ENCODE data around the gene VSTM4. TPM values are rescaled to one million over a fixed set of nuclear protein-coding genes. Genes with fewer than 3 reads are reported as not detected.

VSTM4 gene
- total and polyA plus RNA-seq, 4 donors, result 1.0 to 3.1 (median 2.0) TPM

- 89% methylated on average over 7 of the region's 7 CpGs for WGBS
- Histone ChIP-seq H3K27me3 (ENCODE audit: control insufficient read depth in 4 of 4, insufficient read depth in 4 of 4, low read length in 3 of 4) (no peaks in the 10 kb centered on the region), H3K4me1 (ENCODE audit: control insufficient read depth in 4 of 4, insufficient read depth in 4 of 4, low read length in 3 of 4) (no peaks in the 10 kb centered on the region), H3K27ac (ENCODE audit: low read depth in 1 of 2, low read length in 2 of 2) (no peak overlapping the region), H3K36me3 (ENCODE audit: control insufficient read depth in 4 of 4, insufficient read depth in 3 of 4, low read depth in 1 of 4, low read length in 3 of 4) (no peaks in the 10 kb centered on the region), H3K4me3 (ENCODE audit: low read depth in 1 of 3, low read length in 3 of 3) (no peak overlapping the region), H3K9me3 (ENCODE audit: control insufficient read depth in 4 of 4, low read length in 3 of 4) (no peaks in the 10 kb centered on the region), H3K9ac (ENCODE audit: low read depth in 1 of 2, low read length in 2 of 2) (no peak overlapping the region)
- no peak for DNase-seq (ENCODE audit: low spot score)
- TF ChIP-seq HNF4G (IDR thresholded peaks at IDR 0.05) (no peak), SP1 (IDR thresholded peaks at IDR 0.05) (no peak), FOXA1 (IDR thresholded peaks at IDR 0.05) (no peak), REST (IDR thresholded peaks at IDR 0.05) (no peak)
These were observed 8.9 kb upstream of the VSTM4 start for GRCh38 chr10:49123981-49124950.

GRCh38 chr10:49120911-49121310 is 5.6 kb upstream of the VSTM4 start:
- H3K4me3 ChIP-seq (ENCODE audit: low read depth in 1 of 3, low read length in 3 of 3), result no peak overlapping the region
- no peaks in the 10 kb centered on the region for H3K36me3 ChIP-seq (ENCODE audit: control insufficient read depth in 4 of 4, insufficient read depth in 3 of 4, low read depth in 1 of 4, low read length in 3 of 4)
- no peaks in the 10 kb centered on the region for H3K4me1 ChIP-seq (ENCODE audit: control insufficient read depth in 4 of 4, insufficient read depth in 4 of 4, low read length in 3 of 4)
- no peak overlapping the region for H3K27ac ChIP-seq (ENCODE audit: low read depth in 1 of 2, low read length in 2 of 2)
- H3K9ac ChIP-seq (ENCODE audit: low read depth in 1 of 2, low read length in 2 of 2), result no peak overlapping the region
- no peaks in the 10 kb centered on the region for H3K9me3 ChIP-seq (ENCODE audit: control insufficient read depth in 4 of 4, low read length in 3 of 4)
- no peaks in the 10 kb centered on the region for H3K27me3 ChIP-seq (ENCODE audit: control insufficient read depth in 4 of 4, insufficient read depth in 4 of 4, low read length in 3 of 4)
- 84% methylated on average over 3 of the region's 3 CpGs for WGBS
- TF ChIP-seq TAF1 (conservative IDR thresholded peaks at IDR 0.05) (no peak), ZBTB33 (IDR thresholded peaks at IDR 0.05) (no peak), HNF4G (IDR thresholded peaks at IDR 0.05) (no peak), RAD21 (IDR thresholded peaks at IDR 0.05) (no peak), MAX (IDR thresholded peaks at IDR 0.05) (no peak), JUND (IDR thresholded peaks at IDR 0.05) (no peak), FOXA2 (IDR thresholded peaks at IDR 0.05) (no peak), EGR1 (IDR thresholded peaks at IDR 0.05; ENCODE audit: low read depth in 2 of 2) (no peak), NR2F2 (IDR thresholded peaks at IDR 0.05) (no peak), CTCF (IDR thresholded peaks at IDR 0.05; ENCODE audit: low read depth, low read length, missing input control) (no peak), ATF3 (IDR thresholded peaks at IDR 0.05) (no peak), GABPA (IDR thresholded peaks at IDR 0.05 in 1 of 2, conservative IDR thresholded peaks at IDR 0.05 in 1 of 2) (no peak), YY1 (IDR thresholded peaks at IDR 0.05) (no peak), SP1 (IDR thresholded peaks at IDR 0.05) (no peak)
- DNase-seq (ENCODE audit: low spot score), result no peak

All from liver (tissue), 9 donors.